Kidney epithelial cell (primary cell): ENCODE measurements around the gene TMA7. TPM values are rescaled to one million over a fixed set of nuclear protein-coding genes. Genes with fewer than 3 reads are reported as not detected.

ENCODE experiments used
- DNase-seq: peaks from one replicate; pipeline ENCODE4 v3.0.0-alpha.2; 2010; ENCODE audit warnings: low read depth
- H3K27me3 ChIP-seq: 2 replicates; pipeline ENCODE4 v1.6.0; 2011; ENCODE audit warnings: low read length; ENCODE audit not compliant: control insufficient read depth, insufficient read depth
- H3K36me3 ChIP-seq: 2 replicates; pipeline ENCODE4 v1.5.1; 2011; ENCODE audit warnings: low read length; ENCODE audit not compliant: control insufficient read depth, insufficient read depth
- H3K4me3 ChIP-seq: 2 replicates; pipeline ENCODE4 v1.5.1; 2011; ENCODE audit warnings: low read depth, mild to moderate bottlenecking, control low read depth, low read length
- total RNA-seq: library from RNA; depleted of rRNA; stranded (reverse); fragments of >200 nt; gene quantifications from 2 replicates; pipeline ENCODE4 v1.2.3, GENCODE V29; 2015
- TF ChIP-seq, protein P1 (sequence below): IDR thresholded peaks from 2 replicates; pipeline ENCODE4 v1.5.1; 2011; ENCODE audit warnings: mild to moderate bottlenecking, moderate library complexity, low read length, control low read depth, inconsistent platforms; ENCODE audit not compliant: insufficient read depth, poor library complexity, severe bottlenecking

Gene TMA7
- total RNA-seq, 1 donor from 2014 or later = 462 TPM

DNA sequence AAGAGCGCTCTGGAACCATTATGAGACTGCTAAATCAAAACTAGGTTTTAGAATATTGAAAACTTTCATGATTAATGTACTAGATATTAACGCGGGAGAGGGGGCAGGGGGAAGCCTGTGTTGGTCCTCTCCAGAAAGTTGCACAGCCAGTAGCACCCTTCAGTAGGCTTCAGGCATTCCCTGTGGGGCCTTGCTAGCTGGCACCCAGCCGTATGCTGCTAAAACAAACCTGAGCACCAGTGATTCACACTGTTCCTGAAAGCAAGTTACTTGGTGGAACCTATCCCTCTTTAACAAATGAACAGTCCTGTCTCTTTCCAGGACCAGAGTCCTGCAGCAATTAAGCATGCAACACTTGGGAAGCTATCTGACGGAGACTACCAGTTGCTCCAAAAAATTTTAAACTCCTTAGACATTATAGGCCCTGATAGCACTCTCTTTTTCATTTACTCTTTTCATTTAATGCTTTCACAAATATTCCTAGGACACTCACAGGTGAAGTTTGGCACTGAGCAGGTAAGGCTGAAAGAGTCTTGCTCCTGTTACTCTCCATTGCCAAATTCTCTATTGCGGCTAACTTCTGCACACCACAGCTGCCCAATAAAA lies 5.3 kb downstream of the TMA7 start:
- Histone ChIP-seq H3K4me3 (no peak overlapping the region), H3K27me3 (no peaks in the 10 kb centered on the region), H3K36me3 (no peaks in the 10 kb centered on the region)
- TF ChIP-seq, protein P1, sequence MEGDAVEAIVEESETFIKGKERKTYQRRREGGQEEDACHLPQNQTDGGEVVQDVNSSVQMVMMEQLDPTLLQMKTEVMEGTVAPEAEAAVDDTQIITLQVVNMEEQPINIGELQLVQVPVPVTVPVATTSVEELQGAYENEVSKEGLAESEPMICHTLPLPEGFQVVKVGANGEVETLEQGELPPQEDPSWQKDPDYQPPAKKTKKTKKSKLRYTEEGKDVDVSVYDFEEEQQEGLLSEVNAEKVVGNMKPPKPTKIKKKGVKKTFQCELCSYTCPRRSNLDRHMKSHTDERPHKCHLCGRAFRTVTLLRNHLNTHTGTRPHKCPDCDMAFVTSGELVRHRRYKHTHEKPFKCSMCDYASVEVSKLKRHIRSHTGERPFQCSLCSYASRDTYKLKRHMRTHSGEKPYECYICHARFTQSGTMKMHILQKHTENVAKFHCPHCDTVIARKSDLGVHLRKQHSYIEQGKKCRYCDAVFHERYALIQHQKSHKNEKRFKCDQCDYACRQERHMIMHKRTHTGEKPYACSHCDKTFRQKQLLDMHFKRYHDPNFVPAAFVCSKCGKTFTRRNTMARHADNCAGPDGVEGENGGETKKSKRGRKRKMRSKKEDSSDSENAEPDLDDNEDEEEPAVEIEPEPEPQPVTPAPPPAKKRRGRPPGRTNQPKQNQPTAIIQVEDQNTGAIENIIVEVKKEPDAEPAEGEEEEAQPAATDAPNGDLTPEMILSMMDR = no peak
- no peak for DNase-seq

DNA sequence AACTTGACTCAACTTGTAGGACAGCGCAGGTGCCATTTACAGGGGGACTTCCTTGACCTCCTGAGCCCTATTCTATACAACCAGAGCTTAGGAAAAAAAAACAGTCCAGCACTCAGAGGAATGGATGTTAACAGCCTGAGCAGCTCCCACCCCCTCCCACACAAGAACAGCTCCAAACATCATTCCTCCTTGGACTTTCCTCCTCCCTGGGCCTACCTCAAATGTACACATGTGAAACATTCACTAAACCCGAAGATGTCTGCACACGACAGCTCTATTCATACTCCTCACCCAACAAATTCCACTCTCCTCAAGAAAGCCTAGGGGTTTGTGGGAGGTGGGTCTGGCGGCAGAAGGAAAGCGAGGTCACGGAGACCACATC lies 6.0 kb downstream of the TMA7 start:
- TF ChIP-seq, protein P1 = no peak
- no peaks in the 10 kb centered on the region for H3K27me3 ChIP-seq
- H3K4me3 ChIP-seq = peak overlapping the region; percentile 99
- no peaks in the 10 kb centered on the region for H3K36me3 ChIP-seq
- DNase-seq = no peak

DNA sequence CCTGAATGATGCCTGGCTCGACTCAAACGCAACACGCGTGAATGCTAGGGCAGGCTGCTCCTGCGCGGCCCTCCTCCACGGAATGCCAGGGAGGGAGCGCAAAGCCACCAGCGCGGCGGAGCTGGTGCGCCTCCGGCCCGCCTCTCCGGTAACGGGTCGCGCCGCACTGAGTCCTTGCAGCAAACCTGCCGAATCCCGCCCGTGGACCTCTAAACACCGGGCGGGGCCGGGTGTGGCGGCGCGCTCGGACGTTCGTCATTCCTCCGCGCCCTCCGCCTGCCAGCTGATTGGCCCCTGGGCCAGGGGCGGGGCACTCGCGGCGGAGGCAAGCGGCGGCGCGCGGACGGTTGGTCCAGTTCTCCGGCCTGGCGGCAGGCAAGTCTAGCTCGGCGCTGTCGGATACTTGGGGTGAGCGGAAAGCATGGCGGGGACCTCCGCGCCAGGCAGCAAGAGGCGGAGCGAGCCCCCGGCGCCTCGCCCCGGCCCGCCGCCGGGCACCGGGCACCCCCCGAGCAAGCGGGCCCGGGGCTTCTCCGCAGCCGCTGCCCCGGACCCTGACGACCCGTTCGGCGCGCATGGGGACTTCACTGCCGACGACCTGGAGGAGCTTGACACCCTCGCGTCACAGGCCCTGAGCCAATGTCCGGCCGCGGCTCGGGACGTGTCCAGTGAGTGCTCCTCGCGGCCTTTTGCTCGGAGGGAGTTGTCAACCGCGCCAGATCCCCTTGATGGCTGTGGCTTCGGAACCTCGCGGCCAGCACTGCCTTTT lies 6.6 kb downstream of the TMA7 start, which contains the start of gene ATRIP:
ATRIP (plus strand) TSS at position 313 of the 769 bp plus-strand sequence; CDS start at position 422, 109 bp downstream.
- H3K4me3 ChIP-seq = peak within 1 kb of the TSS; percentile 99
- TF ChIP-seq, protein P1 = no peak

DNA sequence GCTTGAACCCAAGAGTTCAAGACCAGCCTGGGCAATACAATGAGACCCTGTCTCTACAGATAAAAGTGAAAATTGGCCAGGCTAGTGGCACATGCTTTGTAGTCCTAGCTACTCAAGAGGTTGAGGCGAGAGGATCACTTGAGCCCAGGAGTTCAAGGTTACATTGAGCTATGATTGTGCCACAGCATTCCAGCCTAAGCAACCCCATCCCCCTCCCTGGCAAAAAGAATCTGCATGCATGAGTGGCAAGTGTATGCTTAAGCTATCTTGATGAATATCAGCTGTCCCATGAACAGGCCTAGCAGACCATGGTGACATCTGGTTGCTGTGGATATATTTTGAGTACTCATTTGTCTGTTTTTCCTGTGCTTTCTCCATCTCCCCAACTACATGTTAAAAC lies 11.2 kb downstream of the TMA7 start:
- Histone ChIP-seq H3K4me3 (no peak overlapping the region), H3K36me3 (peaks cover 5% of the 10 kb centered on the region), H3K27me3 (no peaks in the 10 kb centered on the region)
- no peak for DNase-seq
- TF ChIP-seq, protein P1 = no peak

More for the DNA sequence above, 6.6 kb downstream of the TMA7 start, which contains the start of gene ATRIP:
- Histone ChIP-seq H3K27me3 (no peaks in the 10 kb centered on the region), H3K36me3 (no peaks in the 10 kb centered on the region)
- DNase-seq = no peak

DNA sequence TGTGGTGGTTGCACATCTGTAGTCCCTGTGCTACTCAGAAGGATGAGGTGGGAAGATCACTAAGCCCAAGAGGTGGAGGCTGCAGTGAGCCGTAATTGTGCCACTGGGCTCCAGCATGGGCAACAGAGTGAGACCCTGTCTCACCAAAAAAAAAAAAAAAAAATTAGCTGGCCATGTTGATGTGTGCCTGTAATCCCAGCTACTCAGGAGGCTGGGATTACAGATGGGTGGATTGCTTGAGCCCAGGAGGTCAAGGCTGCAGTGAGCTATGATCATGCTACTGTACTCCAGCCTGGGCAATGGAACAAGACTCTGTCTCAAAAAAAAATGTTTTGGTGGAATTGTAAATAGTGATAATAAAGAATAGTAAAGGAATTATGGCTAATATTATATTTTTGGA lies 16.4 kb downstream of the TMA7 start:
- TF ChIP-seq, protein P1 = no peak
- Histone ChIP-seq H3K27me3 (no peaks in the 10 kb centered on the region), H3K4me3 (no peak overlapping the region), H3K36me3 (peaks cover 5% of the 10 kb centered on the region)
- no peak for DNase-seq
